ENCODE measurements around the gene GRAMD2B.
"Not testable (repeated sequence)": the region's sequence is repeated elsewhere in the genome, so short reads cannot be mapped to it uniquely, and the experiment has no call there.

Gene GRAMD2B, protein sequence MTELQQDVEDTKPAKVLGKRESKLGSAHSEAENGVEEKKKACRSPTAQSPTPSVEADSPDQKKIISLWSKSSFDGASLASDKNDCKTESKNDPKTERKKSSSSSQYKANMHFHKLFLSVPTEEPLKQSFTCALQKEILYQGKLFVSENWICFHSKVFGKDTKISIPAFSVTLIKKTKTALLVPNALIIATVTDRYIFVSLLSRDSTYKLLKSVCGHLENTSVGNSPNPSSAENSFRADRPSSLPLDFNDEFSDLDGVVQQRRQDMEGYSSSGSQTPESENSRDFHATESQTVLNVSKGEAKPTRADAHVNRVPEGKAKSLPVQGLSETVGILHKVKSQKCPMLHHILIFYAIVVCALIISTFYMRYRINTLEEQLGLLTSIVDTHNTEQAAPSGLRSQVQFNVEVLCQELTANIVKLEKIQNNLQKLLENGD

DNA sequence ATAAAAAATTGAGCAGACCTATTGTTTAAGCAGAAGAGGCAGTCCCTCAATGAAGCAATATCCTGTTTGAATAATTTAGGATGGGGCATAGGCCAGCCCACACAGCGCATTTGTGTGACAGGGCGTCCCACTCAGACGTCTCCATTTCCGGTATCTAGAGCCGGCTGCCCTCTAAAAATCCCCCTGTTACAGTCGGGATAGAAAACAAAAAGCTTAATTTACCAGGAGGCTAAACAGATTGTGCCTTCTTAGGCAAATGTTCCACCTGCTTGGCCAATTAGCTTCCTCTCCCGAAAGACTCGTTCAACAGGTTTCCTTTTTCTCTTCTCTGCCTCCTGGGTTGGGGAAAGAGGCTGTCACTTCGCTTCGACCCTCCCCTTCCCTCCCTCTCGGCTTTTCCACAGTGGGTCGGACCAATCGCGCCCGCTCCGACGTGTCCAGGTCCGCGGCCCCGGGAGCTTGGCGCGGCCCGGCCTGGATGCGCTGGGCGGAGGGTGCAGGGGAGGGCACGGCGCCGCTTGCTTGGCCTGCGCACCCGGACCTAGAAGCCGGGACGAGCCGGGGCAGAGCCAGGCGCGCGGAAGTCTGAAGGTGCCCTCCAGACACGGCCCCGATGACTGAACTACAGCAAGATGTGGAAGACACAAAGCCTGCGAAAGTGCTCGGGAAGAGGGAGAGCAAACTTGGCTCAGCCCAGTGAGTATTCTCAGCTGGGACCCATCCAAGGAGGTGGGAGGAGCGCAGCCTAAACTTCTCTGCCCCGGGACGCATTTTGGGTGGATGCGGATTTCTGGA is at the start of gene GRAMD2B:
Gene GRAMD2B, plus strand, starts transcription at position 416 of the 795 bp plus-strand sequence. Its CDS starts 198 bp downstream, at position 614.
- no peaks in the 10 kb centered on the region for H3K36me3 ChIP-seq (ENCODE audit: insufficient read depth, low read length)
- no peaks in the 10 kb centered on the region for H3K4me1 ChIP-seq (ENCODE audit: insufficient read depth, low read length)
- H3K4me3 ChIP-seq (ENCODE audit: low read length) = peak within 1 kb of the TSS; percentile 42
- H3K9me3 ChIP-seq (ENCODE audit: low read length) = no peaks in the 10 kb centered on the region
- peak within 1 kb of the TSS; percentile 30 for H2AFZ ChIP-seq (ENCODE audit: low read depth, low read length)
- no peaks in the 10 kb centered on the region for H3K27me3 ChIP-seq (ENCODE audit: insufficient read depth, low read length)

DNA sequence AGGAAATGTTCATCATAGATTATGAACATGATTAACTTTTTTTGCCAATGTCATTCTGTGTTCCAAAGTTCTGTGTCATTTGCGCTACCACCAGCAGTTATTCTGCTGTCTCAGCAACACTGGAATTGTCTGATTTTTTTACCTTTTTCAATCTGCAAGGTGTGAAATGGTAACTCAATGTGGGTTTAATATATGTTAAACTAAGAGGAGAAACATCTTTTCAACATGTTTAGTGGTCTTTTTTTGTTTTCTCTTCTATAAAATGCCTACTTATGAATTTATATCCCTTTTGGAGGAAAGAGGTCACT is 49.1 kb upstream of the GRAMD2B start:
- Histone ChIP-seq H3K4me3 (ENCODE audit: low read length) (no peak overlapping the region), H2AFZ (ENCODE audit: low read depth, low read length) (no peak overlapping the region), H3K9me3 (ENCODE audit: low read length) (no peaks in the 10 kb centered on the region), H3K4me1 (ENCODE audit: insufficient read depth, low read length) (peaks cover 9% of the 10 kb centered on the region), H3K36me3 (ENCODE audit: insufficient read depth, low read length) (no peaks in the 10 kb centered on the region), H3K27me3 (ENCODE audit: insufficient read depth, low read length) (no peaks in the 10 kb centered on the region)

DNA sequence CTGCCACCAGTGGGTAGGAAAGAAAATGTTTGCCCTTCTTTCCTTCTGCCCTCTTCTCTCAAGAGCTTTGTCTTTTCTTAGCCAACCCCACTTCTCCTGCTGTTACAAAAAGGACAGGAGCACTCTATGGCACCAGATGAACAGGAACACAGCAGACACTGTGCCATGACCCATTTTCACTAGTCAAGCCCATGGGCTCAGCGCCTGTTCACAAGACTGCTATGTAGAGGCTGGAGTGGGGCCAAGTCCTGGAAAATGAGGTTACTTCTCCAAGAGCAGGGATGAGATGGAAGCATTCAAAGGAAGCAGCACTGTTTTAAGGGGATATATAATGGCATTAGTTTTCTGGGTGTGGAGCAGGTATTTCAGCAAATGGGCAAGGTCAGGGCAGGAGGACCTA is 46.8 kb upstream of the GRAMD2B start:
- Histone ChIP-seq H3K27me3 (ENCODE audit: insufficient read depth, low read length) (no peaks in the 10 kb centered on the region), H3K4me1 (ENCODE audit: insufficient read depth, low read length) (no peaks in the 10 kb centered on the region), H2AFZ (ENCODE audit: low read depth, low read length) (no peak overlapping the region)

DNA sequence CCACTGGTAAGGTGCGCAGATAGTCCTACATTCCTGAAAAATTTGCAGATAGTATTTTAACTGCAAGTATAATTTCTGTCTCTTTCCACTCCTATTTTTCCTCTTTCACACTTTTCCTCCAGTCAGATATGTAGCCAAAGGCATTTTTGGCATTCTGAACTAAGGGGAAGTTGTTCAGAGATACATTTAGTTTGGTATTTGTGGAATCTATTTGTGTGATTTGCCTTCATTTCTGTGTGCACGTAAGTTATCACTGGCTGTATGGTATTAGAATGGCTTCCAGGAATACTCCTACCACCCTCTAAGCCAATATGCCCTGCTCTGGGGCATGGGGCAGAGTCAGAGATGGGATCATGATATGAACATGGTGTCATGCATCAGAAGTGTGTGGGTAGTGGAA is 45.8 kb upstream of the GRAMD2B start:
- no peaks in the 10 kb centered on the region for H3K4me1 ChIP-seq (ENCODE audit: insufficient read depth, low read length)
- no peak overlapping the region for H2AFZ ChIP-seq (ENCODE audit: low read depth, low read length)
- no peaks in the 10 kb centered on the region for H3K36me3 ChIP-seq (ENCODE audit: insufficient read depth, low read length)
- peaks cover 2% of the 10 kb centered on the region for H3K9me3 ChIP-seq (ENCODE audit: low read length)
- no peak overlapping the region for H3K4me3 ChIP-seq (ENCODE audit: low read length)
- H3K27me3 ChIP-seq (ENCODE audit: insufficient read depth, low read length) = no peaks in the 10 kb centered on the region

More for the DNA sequence above, 46.8 kb upstream of the GRAMD2B start:
- no peaks in the 10 kb centered on the region for H3K36me3 ChIP-seq (ENCODE audit: insufficient read depth, low read length)
- no peak overlapping the region for H3K4me3 ChIP-seq (ENCODE audit: low read length)
- H3K9me3 ChIP-seq (ENCODE audit: low read length) = peaks cover 2% of the 10 kb centered on the region

DNA sequence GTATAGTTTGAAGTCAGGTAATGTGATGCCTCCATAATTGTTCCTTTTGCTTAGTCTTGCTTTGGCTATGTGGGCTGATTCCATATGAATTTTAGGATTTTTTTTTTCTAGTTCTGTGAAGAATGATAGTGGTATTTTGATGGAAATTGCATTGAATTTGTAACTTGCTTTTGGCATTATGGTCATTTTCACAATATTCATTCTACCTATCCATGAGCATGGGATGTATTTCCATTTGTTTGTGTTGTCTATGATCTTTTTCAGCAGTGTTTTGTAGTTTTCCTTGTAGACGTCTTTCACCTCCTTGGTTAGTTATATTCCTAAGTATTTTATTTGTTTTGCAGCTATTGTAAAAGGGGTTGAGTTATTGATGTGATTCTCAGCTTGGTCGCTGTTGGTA is 42.9 kb upstream of the GRAMD2B start:
- not testable (repeated sequence) for H3K36me3 ChIP-seq (ENCODE audit: insufficient read depth, low read length); H3K4me3 ChIP-seq (ENCODE audit: low read length); H3K4me1 ChIP-seq (ENCODE audit: insufficient read depth, low read length)

DNA sequence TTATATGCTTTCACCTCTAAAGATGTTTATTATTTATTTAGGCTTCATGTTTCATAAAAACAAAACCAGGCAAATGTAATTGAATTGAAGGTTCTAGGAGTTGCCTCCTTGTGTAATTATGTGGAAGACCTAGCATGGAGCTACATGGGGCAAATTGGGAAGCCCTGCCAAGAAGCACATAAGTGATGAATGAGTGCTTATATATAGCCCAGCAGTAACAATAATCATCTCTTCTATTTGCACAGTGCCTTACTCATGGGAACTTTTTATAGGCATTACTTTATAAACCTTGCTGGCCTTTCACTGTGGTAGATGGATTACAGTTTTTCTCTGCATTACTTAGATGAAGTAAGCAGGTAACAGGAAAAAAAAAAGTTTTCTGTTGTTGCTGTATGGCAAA is 40.0 kb upstream of the GRAMD2B start:
- no peaks in the 10 kb centered on the region for H3K36me3 ChIP-seq (ENCODE audit: insufficient read depth, low read length)
- H3K4me3 ChIP-seq (ENCODE audit: low read length) = no peak overlapping the region
- H3K4me1 ChIP-seq (ENCODE audit: insufficient read depth, low read length) = peaks cover 6% of the 10 kb centered on the region
- no peak overlapping the region for H2AFZ ChIP-seq (ENCODE audit: low read depth, low read length)
- no peaks in the 10 kb centered on the region for H3K27me3 ChIP-seq (ENCODE audit: insufficient read depth, low read length)
- peaks cover 2% of the 10 kb centered on the region for H3K9me3 ChIP-seq (ENCODE audit: low read length)

More for the DNA sequence above, 42.9 kb upstream of the GRAMD2B start:
- not testable (repeated sequence) for H3K9me3 ChIP-seq (ENCODE audit: low read length); H2AFZ ChIP-seq (ENCODE audit: low read depth, low read length); H3K27me3 ChIP-seq (ENCODE audit: insufficient read depth, low read length)

DNA sequence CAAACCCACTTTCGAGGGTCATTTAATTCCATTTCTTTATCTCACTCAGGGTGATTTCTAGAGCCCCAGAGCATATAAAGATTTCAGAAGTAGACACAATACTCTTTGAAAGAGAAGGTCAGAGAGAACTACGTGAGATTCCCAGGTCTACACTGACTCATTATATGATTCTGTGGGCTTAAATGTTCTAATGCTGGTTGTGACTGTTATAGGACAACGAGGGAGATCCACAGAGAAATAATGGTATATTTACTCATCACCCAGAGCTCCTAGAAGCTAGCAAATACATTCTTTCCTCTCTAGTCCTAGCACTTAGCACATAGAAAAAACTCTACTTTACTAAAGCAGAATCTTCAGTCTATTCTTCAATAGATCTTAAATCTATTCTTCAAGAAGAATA is 39.4 kb upstream of the GRAMD2B start:
- Histone ChIP-seq H3K36me3 (ENCODE audit: insufficient read depth, low read length) (no peaks in the 10 kb centered on the region), H3K27me3 (ENCODE audit: insufficient read depth, low read length) (no peaks in the 10 kb centered on the region), H3K9me3 (ENCODE audit: low read length) (peaks cover 2% of the 10 kb centered on the region), H3K4me1 (ENCODE audit: insufficient read depth, low read length) (peaks cover 6% of the 10 kb centered on the region), H3K4me3 (ENCODE audit: low read length) (no peak overlapping the region), H2AFZ (ENCODE audit: low read depth, low read length) (no peak overlapping the region)

DNA sequence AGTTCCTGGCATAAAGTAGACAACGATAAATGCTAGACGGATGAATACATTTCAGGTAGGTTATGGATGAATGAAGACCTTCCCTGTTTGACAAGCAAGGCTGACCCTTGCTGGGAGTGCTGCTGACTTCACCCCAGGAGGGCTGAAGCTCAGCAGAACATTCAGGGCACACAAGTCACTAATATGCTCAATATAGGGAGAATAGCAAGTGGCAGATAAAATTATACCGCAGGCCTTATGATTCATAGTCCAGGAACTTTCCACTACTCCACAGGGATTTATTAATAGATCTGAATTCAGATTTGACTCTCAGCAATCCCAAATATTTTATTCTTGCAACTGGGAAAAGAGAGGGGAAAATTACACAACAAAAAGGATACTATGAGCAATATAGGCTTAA is 38.2 kb upstream of the GRAMD2B start:
- Histone ChIP-seq H3K4me1 (ENCODE audit: insufficient read depth, low read length) (peaks cover 6% of the 10 kb centered on the region), H3K4me3 (ENCODE audit: low read length) (no peak overlapping the region), H3K36me3 (ENCODE audit: insufficient read depth, low read length) (no peaks in the 10 kb centered on the region), H3K27me3 (ENCODE audit: insufficient read depth, low read length) (no peaks in the 10 kb centered on the region), H3K9me3 (ENCODE audit: low read length) (peaks cover 2% of the 10 kb centered on the region), H2AFZ (ENCODE audit: low read depth, low read length) (no peak overlapping the region)

DNA sequence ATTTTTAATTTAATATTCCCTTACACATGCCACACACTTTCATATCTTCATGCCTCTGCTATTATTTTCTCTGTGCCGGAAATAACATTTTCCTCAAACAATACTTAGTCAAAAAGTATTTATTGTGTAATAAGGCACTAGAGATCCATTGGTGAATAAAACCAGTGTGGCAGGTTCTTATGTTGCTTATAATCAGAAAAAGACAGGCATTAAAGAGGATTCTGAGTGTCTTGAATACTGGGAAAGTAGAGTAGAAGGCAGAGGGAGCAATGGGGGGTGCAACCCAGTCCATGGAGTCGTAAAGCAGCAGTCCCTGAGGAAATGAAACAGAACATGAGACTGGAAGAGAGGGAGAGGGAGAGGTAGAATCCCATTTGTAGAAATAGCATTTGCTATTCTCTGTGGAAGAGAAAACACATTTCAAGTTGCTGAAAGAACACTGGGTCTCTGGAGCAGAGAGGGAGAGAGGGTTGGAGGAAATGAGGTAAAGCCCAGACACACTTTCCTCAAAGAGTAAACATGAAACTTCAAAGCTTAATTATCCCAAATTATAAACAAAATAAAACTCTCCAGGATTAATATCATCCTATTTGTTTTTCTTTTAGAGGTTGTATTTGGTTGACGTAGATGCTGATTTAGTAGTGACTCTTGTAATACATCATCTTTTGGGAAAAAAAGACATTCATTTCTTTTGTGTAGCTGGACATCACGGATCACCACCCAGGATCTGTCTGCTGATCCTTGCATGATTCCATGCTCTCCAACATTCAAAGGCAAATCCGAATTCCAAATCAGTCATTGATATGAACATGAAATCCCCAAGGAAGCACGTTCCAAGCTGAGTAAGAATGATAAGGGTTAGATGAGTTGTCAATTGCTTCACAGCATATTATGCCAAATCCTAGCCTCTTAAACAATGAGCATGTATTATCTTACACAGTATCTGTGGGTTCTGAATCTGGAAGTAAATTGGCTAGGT is 37.4 kb upstream of the GRAMD2B start:
- Histone ChIP-seq H3K4me3 (ENCODE audit: low read length) (no peak overlapping the region), H3K4me1 (ENCODE audit: insufficient read depth, low read length) (peaks cover 6% of the 10 kb centered on the region), H3K36me3 (ENCODE audit: insufficient read depth, low read length) (no peaks in the 10 kb centered on the region)

DNA sequence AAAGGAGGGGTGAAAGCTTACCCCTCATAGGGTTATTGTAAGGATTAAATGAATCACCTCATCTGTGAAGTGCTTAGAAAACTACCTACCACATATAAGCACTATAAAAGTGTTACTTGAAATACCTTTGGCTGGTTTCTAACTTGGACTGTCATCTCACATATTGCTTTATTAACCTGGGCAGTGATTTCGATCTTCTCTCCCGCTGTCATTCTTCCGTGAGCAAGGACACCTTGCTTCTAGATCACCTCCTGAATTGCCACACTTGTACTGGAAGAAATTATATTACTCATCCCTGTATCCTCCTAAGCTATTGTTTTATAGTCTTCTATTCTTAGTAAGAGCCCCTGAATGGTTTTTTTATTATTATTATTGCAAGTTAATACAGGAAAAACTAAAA is 34.0 kb upstream of the GRAMD2B start:
- H3K9me3 ChIP-seq (ENCODE audit: low read length) = peaks cover 4% of the 10 kb centered on the region
- H3K4me3 ChIP-seq (ENCODE audit: low read length) = no peak overlapping the region
- no peaks in the 10 kb centered on the region for H3K27me3 ChIP-seq (ENCODE audit: insufficient read depth, low read length)
- no peaks in the 10 kb centered on the region for H3K36me3 ChIP-seq (ENCODE audit: insufficient read depth, low read length)
- peaks cover 7% of the 10 kb centered on the region for H3K4me1 ChIP-seq (ENCODE audit: insufficient read depth, low read length)
- no peak overlapping the region for H2AFZ ChIP-seq (ENCODE audit: low read depth, low read length)

More for the DNA sequence above, 37.4 kb upstream of the GRAMD2B start:
- no peaks in the 10 kb centered on the region for H3K27me3 ChIP-seq (ENCODE audit: insufficient read depth, low read length)
- no peak overlapping the region for H2AFZ ChIP-seq (ENCODE audit: low read depth, low read length)
- H3K9me3 ChIP-seq (ENCODE audit: low read length) = no peaks in the 10 kb centered on the region

DNA sequence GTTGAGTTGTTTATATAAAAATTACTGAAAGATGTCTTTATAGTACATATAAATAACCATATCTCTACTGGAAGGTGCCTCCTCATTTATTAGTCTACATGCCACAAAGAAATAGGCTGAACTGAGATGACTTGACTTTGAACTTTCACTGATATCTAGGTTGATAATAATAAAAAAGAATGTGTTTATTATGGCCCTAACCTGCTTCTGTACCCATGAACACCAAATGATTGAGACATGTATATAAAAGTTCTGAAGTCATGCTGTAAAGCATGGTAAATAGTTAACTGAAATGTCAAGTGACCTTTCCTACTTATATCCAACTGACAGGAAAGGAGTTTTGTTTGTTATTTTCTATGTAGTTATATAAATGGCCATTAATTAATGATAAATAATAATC is 33.2 kb upstream of the GRAMD2B start:
- Histone ChIP-seq H3K4me3 (ENCODE audit: low read length) (no peak overlapping the region), H3K36me3 (ENCODE audit: insufficient read depth, low read length) (no peaks in the 10 kb centered on the region), H3K27me3 (ENCODE audit: insufficient read depth, low read length) (no peaks in the 10 kb centered on the region), H3K4me1 (ENCODE audit: insufficient read depth, low read length) (peaks cover 12% of the 10 kb centered on the region), H3K9me3 (ENCODE audit: low read length) (peaks cover 4% of the 10 kb centered on the region), H2AFZ (ENCODE audit: low read depth, low read length) (no peak overlapping the region)

DNA sequence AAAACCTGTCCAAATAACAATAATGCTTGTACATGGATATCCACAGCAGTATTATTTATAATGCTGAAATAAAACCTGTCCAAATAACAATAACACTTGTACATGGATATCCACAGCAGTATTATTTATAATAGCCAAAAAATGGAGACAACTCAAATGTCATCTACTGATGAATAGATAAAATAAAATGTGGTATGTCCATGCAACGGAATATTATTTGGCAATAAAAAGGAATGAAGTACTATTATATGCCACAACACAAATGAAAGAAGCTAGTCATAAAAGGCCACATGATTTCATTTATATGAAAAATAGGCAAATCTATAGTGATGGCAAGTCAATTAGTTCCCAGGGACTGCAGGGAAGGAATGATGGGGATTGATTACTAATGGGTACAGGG is 31.8 kb upstream of the GRAMD2B start:
- Histone ChIP-seq H3K9me3 (ENCODE audit: low read length) (peaks cover 4% of the 10 kb centered on the region), H3K4me3 (ENCODE audit: low read length) (no peak overlapping the region), H3K36me3 (ENCODE audit: insufficient read depth, low read length) (no peaks in the 10 kb centered on the region), H3K4me1 (ENCODE audit: insufficient read depth, low read length) (peaks cover 19% of the 10 kb centered on the region), H3K27me3 (ENCODE audit: insufficient read depth, low read length) (no peaks in the 10 kb centered on the region), H2AFZ (ENCODE audit: low read depth, low read length) (no peak overlapping the region)
